ENCODE data around the gene IDE. TPM values are rescaled to one million over a fixed set of nuclear protein-coding genes. Genes with fewer than 3 reads are reported as not detected.
"Not testable (repeated sequence)": the region's sequence is repeated elsewhere in the genome, so short reads cannot be mapped to it uniquely, and the experiment has no call there.

The IDE gene
- total RNA-seq, 1 donor from 2014 or later, result 19.6 TPM

DNA sequence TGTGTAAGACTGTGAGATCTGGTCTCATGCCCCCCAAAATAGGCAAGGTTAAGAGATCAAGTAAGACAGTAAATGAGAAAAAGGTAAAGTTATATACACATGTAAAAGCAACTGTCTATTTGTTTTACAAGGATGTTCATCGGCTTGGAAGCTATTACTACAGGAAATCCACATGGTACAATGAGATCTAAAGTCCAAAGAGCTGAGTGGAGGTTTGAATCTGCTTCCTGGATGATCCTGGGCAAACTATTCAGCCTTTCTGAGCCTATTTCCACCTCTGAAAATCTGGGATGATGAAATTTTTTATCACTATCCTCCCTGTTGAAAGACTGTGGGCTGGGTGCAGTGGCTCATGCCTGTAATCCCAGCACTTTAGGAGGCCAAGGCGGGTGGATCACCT lies 123.0 kb downstream of the IDE start:
- TF ChIP-seq, protein P1, sequence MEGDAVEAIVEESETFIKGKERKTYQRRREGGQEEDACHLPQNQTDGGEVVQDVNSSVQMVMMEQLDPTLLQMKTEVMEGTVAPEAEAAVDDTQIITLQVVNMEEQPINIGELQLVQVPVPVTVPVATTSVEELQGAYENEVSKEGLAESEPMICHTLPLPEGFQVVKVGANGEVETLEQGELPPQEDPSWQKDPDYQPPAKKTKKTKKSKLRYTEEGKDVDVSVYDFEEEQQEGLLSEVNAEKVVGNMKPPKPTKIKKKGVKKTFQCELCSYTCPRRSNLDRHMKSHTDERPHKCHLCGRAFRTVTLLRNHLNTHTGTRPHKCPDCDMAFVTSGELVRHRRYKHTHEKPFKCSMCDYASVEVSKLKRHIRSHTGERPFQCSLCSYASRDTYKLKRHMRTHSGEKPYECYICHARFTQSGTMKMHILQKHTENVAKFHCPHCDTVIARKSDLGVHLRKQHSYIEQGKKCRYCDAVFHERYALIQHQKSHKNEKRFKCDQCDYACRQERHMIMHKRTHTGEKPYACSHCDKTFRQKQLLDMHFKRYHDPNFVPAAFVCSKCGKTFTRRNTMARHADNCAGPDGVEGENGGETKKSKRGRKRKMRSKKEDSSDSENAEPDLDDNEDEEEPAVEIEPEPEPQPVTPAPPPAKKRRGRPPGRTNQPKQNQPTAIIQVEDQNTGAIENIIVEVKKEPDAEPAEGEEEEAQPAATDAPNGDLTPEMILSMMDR (conservative IDR thresholded peaks at IDR 0.05; ENCODE audit: low read depth, low read length), result no peak

DNA sequence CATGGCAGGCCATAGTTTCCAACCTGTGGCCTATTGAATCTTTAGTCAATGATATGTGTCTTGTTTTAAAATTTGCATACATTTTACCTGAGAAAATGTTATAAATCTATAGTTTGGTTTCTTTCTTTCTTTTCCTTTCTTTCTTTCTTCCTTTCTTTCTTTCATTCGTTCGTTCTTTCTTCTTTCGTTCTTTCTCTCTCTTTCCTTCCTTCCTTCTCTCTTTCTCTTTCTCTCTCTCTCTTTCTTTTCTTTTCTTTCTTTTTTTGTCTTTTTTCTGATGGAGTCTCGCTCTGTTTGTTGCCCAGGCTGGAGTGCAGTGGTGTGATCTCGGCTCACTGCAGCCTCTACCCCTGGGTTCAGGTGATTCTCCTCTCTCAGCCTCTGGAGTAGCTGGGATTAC lies 133.3 kb downstream of the IDE start:
- H3K4me3 ChIP-seq (ENCODE audit: low read depth, low read length), result no peak overlapping the region
- DNase-seq (ENCODE audit: low read depth), result no peak
- TF ChIP-seq, protein P1 (conservative IDR thresholded peaks at IDR 0.05; ENCODE audit: low read depth, low read length), result no peak

More for the DNA sequence above, 123.0 kb downstream of the IDE start:
- H3K4me3 ChIP-seq (ENCODE audit: low read depth, low read length), result no peak overlapping the region
- no peak for DNase-seq (ENCODE audit: low read depth)

DNA sequence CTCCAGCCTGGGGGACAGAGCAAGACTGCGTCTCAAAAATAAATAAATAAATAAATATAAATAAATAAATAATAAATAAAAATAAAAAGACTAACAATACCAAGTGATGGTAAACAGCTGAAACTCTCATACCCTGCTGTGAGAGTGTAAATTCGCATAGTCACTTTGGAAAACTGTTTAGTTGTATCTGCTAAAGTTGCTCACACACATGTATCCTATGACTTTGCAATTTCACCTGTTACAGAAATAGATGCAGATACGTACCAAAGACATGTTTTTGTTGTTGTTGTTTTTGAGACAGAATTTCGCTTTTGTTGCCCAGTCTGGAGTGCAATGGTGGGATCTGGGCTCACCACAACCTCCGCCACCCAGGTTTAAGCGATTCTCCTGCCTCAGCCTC lies 135.7 kb downstream of the IDE start:
- no peak for DNase-seq (ENCODE audit: low read depth)
- H3K4me3 ChIP-seq (ENCODE audit: low read depth, low read length), result no peak overlapping the region
- TF ChIP-seq, protein P1 (conservative IDR thresholded peaks at IDR 0.05; ENCODE audit: low read depth, low read length), result no peak

DNA sequence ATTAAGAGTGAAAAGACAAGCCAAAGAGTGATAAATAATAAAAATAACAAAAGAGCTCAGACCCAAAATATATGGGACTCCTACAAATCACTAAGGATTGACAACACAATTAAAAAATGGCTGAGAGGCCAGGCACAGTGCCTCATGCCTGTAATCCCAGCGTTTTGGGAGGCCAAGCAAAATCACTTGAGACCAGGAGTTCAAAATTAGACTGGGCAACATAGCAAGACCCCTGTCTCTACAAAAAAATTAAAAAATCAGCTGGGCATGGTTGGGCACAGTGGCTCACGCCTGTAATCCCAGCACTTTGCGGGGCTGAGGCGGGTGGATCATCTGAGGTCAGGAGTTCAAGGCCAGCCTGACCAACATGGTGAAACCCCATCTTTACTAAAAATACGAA lies 137.3 kb downstream of the IDE start:
- no peak for DNase-seq (ENCODE audit: low read depth)

DNA sequence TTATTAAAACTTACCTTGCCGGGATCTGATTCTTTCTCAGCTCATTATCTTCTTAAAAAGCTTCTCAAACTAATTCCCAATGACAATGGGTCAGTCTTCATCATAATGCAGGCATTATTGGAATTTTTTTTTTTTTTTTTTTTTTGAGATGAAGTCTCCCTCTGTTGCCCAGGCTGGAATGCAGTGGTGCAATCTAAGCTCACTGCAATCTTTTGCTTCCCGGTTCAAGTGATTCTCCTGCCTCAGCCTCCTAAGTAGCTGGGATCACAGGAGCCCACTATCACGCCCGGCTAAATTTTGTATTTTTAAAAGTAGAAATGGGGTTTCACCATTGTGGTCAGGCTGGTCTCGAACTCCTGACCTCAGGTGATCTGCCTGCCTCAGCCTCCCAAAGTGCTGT lies 137.8 kb downstream of the IDE start:
- DNase-seq (ENCODE audit: low read depth); H3K4me3 ChIP-seq (ENCODE audit: low read depth, low read length): not testable (repeated sequence)

More for the DNA sequence above, 137.3 kb downstream of the IDE start:
- no peak overlapping the region for H3K4me3 ChIP-seq (ENCODE audit: low read depth, low read length)
- TF ChIP-seq, protein P1 (conservative IDR thresholded peaks at IDR 0.05; ENCODE audit: low read depth, low read length), result no peak

DNA sequence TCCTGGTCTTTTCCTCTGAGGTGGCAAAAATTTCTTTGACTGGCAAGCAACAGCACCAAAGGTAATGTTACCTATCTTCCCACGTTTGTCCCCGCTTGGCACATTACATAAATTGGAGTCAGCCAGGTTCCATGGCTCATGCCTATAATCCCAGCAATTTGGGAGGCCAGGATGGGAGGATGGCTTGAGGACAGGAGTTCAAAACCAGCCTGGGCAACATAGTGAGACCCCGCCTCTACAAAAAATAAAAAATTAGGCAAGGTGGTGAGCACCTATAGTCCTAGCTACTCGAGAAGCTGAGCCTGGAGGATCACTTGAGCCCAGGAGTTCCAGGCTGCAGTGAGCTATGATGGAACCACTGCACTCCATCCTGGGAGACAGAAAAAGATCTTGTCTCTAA lies 139.5 kb downstream of the IDE start:
- TF ChIP-seq, protein P1 (conservative IDR thresholded peaks at IDR 0.05; ENCODE audit: low read depth, low read length), result no peak
- no peak overlapping the region for H3K4me3 ChIP-seq (ENCODE audit: low read depth, low read length)
- DNase-seq (ENCODE audit: low read depth), result no peak

DNA sequence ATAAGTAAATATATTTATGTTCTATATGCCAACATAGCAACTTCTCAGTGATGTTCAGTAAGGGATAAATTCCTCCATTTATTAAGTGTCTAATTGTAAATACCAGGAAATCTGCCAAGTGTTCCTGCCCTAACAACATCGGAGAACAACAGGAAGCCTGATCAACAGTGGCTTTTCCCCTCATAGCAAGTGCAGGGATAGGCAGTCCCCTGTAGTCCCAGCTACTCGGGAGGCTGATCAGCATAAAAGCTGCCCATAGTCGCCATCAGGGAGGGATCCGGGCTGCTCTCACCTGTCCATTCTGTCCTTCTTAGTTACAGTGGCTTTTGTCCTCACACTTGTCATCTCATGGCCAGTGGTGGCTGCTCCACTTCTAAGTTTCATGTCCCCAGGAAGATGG lies 141.3 kb downstream of the IDE start:
- H3K4me3 ChIP-seq (ENCODE audit: low read depth, low read length), result no peak overlapping the region
- TF ChIP-seq, protein P1 (conservative IDR thresholded peaks at IDR 0.05; ENCODE audit: low read depth, low read length), result no peak
- DNase-seq (ENCODE audit: low read depth), result no peak

DNA sequence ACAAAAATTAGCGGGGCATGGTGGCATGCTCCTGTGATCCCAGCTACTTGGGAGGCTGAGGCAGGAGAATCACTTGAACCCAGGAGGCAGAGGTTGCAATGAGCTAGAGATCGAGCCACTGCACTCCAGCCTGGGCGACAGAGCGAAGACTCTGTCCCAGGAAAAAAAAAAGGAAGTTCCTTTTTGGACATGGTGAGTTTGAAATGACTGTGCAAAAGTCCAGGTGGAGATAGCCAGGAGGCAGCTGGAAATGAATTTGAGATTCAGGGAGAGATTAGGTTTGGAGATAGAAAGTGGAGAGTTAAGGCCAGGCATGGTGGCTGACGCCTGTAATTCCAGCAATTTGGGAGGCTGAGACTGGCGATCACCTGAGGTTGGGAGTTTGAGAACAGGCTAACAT lies 143.8 kb downstream of the IDE start:
- H3K4me3 ChIP-seq (ENCODE audit: low read depth, low read length), result no peak overlapping the region
- TF ChIP-seq, protein P1 (conservative IDR thresholded peaks at IDR 0.05; ENCODE audit: low read depth, low read length), result no peak
- DNase-seq (ENCODE audit: low read depth), result no peak

All from epithelial cell of proximal tubule (primary cell).